ENCODE measurements around the gene DDB1.

- TF ChIP-seq CTCF (IDR thresholded peaks at IDR 0.05) (no peak), POLR2A (IDR thresholded peaks at IDR 0.05) (no peak), EP300 (IDR thresholded peaks at IDR 0.05) (no peak), POLR2AphosphoS5 (IDR thresholded peaks at IDR 0.05) (no peak)
Measured at GRCh38 chr11:61275191-61275590, 57.7 kb downstream of the DDB1 start.
